Keratinocyte (primary cell): Measurements from ENCODE around the gene GLI3. TPM values are rescaled to one million over a fixed set of nuclear protein-coding genes. Genes with fewer than 3 reads are reported as not detected.

Source experiments
- DNase-seq: peaks from one replicate; pipeline ENCODE4 v3.0.0-alpha.2; 2011; ENCODE audit warnings: low read depth, missing footprints, low spot score
- FAIRE-seq: peaks from 2 replicates; lab custom pipeline; 2011; peaks lifted over from hg19 to GRCh38; lab: Jason Lieb, UNC
- H2AFZ ChIP-seq: 2 replicates; pipeline ENCODE4 v1.6.0; 2012; ENCODE audit warnings: low read length, control low read depth, inconsistent platforms; ENCODE audit not compliant: control insufficient read depth
- H3K27ac ChIP-seq: 2 replicates; pipeline ENCODE4 v1.5.1; 2011; ENCODE audit warnings: low read length; ENCODE audit not compliant: control insufficient read depth, insufficient read depth
- H3K27me3 ChIP-seq: 3 replicates; pipeline ENCODE4 v1.6.0; 2011; ENCODE audit warnings: low read length; ENCODE audit not compliant: control insufficient read depth, insufficient read depth; ENCODE audit errors: extremely low read depth
- H3K36me3 ChIP-seq, 2 experiments: 2 replicates in 1 of 2; 3 replicates in 1 of 2; pipeline ENCODE4 v1.5.1; 2011; ENCODE audit warnings: low read length in 2 of 2, mild to moderate bottlenecking in 1 of 2; ENCODE audit not compliant: control insufficient read depth in 2 of 2, insufficient read depth in 2 of 2; ENCODE audit errors: extremely low read depth in 1 of 2
- H3K4me1 ChIP-seq: 3 replicates; pipeline ENCODE4 v1.5.1; 2011; ENCODE audit warnings: low read length; ENCODE audit not compliant: control insufficient read depth, insufficient read depth; ENCODE audit errors: extremely low read depth
- H3K4me2 ChIP-seq: 3 replicates; pipeline ENCODE4 v1.6.0; 2011; ENCODE audit warnings: low read depth, low read length; ENCODE audit not compliant: control insufficient read depth, insufficient read depth; ENCODE audit errors: extremely low read depth
- H3K4me3 ChIP-seq, 3 experiments: fragments of 200-600 bp in 1 of 3; sonication (generic) in 1 of 3; 2 replicates in 2 of 3; 3 replicates in 1 of 3; pipeline ENCODE4 v1.5.1; 2011 to 2016; ENCODE audit warnings: low read length in 3 of 3, mild to moderate bottlenecking in 3 of 3, control low read depth in 2 of 3, inconsistent platforms in 1 of 3, low read depth in 1 of 3, mixed read lengths in 1 of 3, mixed run types in 1 of 3, moderate library complexity in 1 of 3; ENCODE audit not compliant: control insufficient read depth in 2 of 3, insufficient read depth in 2 of 3; ENCODE audit errors: extremely low read depth in 1 of 3
- H3K79me2 ChIP-seq: 2 replicates; pipeline ENCODE4 v1.6.0; 2012; ENCODE audit warnings: low read length; ENCODE audit not compliant: control insufficient read depth, insufficient read depth
- H3K9ac ChIP-seq: 3 replicates; pipeline ENCODE4 v1.6.0; 2011; ENCODE audit warnings: low read length; ENCODE audit not compliant: control insufficient read depth, insufficient read depth; ENCODE audit errors: extremely low read depth
- H3K9me1 ChIP-seq: 3 replicates; pipeline ENCODE4 v1.6.0; 2011; ENCODE audit warnings: low read length; ENCODE audit not compliant: control insufficient read depth, insufficient read depth; ENCODE audit errors: extremely low read depth
- H3K9me3 ChIP-seq: 2 replicates; pipeline ENCODE4 v1.5.1; 2012; ENCODE audit warnings: low read depth, low read length; ENCODE audit not compliant: control insufficient read depth
- H4K20me1 ChIP-seq: 3 replicates; pipeline ENCODE4 v1.6.0; 2011; ENCODE audit warnings: low read length; ENCODE audit not compliant: control insufficient read depth, insufficient read depth; ENCODE audit errors: extremely low read depth
- CTCF ChIP-seq, 3 experiments: IDR thresholded peaks in 1 of 3; conservative IDR thresholded peaks in 1 of 3; optimal IDR thresholded peaks in 1 of 3; 2 replicates in 2 of 3; 3 replicates in 1 of 3; pipeline versions ENCODE3 to v1.5.1; 2011; ENCODE audit warnings: low read length in 3 of 3, mild to moderate bottlenecking in 3 of 3, moderate library complexity in 2 of 3, control low read depth in 1 of 3, inconsistent platforms in 1 of 3; ENCODE audit not compliant: insufficient read depth in 2 of 3; ENCODE audit errors: extremely low read depth in 1 of 3
- EZH2 ChIP-seq: IDR thresholded peaks from one replicate; pipeline ENCODE4 v1.6.1; 2012; ENCODE audit warnings: inconsistent platforms, mild to moderate bottlenecking, low read length, moderate library complexity
- dilution Hi-C: fragments of 300-500 bp; cut with MboI; formaldehyde crosslinking; loops from one replicate; pipeline ENCODE4 v1.7.0; 2020; ENCODE audit warnings: low sequenced_read_pairs; ENCODE audit not compliant: extremely low pct_ligation_motif_present
- polyA plus RNA-seq, 5 experiments: library from polyadenylated mRNA; depleted of rRNA in 3 of 5; stranded (reverse) in 3 of 5; stranded (forward) in 1 of 5; unstranded in 1 of 5; fragments of >200 nt; gene quantifications; 1 replicate in 1 of 5; 2 replicates in 3 of 5; 3 replicates in 1 of 5; pipeline versions ENCODE4 v1.2.1 to v1.2.3, GENCODE V29; 2011 to 2012; ENCODE audit warnings: missing spikeins in 2 of 5, low read depth in 1 of 5, low replicate concordance in 1 of 5

Gene GLI3
- polyA plus RNA-seq, 1 donor (not counting 4 experiments of a cell fraction or from before 2014, with no cell fraction given) = 3.6 TPM

GRCh38 chr7:42212541-42213090, 24.4 kb downstream of the GLI3 start:
- Histone ChIP-seq H3K27ac (no peak overlapping the region), H3K9me1 (no peaks in the 10 kb centered on the region), H3K27me3 (no peaks in the 10 kb centered on the region), H3K79me2 (peaks cover 3% of the 10 kb centered on the region), H3K36me3 (peaks cover 0 to 4% of the 10 kb centered on the region in 2 experiments), H3K9me3 (no peaks in the 10 kb centered on the region), H3K4me3 (no peak overlapping the region), H4K20me1 (no peaks in the 10 kb centered on the region), H3K4me2 (no peak overlapping the region), H3K4me1 (no peaks in the 10 kb centered on the region), H3K9ac (no peak overlapping the region), H2AFZ (no peak overlapping the region)
- DNase-seq (no peak), FAIRE-seq (no peak)
- dilution Hi-C loops = no loop called here
- no peak for TF ChIP-seq CTCF (optimal IDR thresholded peaks at IDR 0.05 in 1 of 3, IDR thresholded peaks at IDR 0.05 in 1 of 3, conservative IDR thresholded peaks at IDR 0.05 in 1 of 3; ENCODE audit: extremely low read depth in 1 of 3, insufficient read depth in 2 of 3, low read length in 3 of 3)
- TF ChIP-seq EZH2 = no peak

- dilution Hi-C loops = no loop called here
- Histone ChIP-seq H3K9ac (no peak overlapping the region), H3K4me3 (no peak overlapping the region), H3K4me1 (no peaks in the 10 kb centered on the region), H3K27ac (no peak overlapping the region), H3K79me2 (peaks cover 3% of the 10 kb centered on the region), H3K9me1 (no peaks in the 10 kb centered on the region), H3K4me2 (no peak overlapping the region), H3K9me3 (no peaks in the 10 kb centered on the region), H3K36me3 (peaks cover 0 to 4% of the 10 kb centered on the region in 2 experiments), H4K20me1 (no peaks in the 10 kb centered on the region), H2AFZ (no peak overlapping the region), H3K27me3 (no peaks in the 10 kb centered on the region)
- DNase-seq (no peak), FAIRE-seq (no peak)
- TF ChIP-seq CTCF (optimal IDR thresholded peaks at IDR 0.05 in 1 of 3, IDR thresholded peaks at IDR 0.05 in 1 of 3, conservative IDR thresholded peaks at IDR 0.05 in 1 of 3; ENCODE audit: extremely low read depth in 1 of 3, insufficient read depth in 2 of 3, low read length in 3 of 3) (no peak), EZH2 (no peak)
Measured at GRCh38 chr7:42211938-42212337, 25.1 kb downstream of the GLI3 start.
